NCI-H146 treated with DMSO at 0.1 percent for 48 hours (cell line): Measurements from ENCODE around the gene C9orf50.
"Not testable (repeated sequence)": the region's sequence is repeated elsewhere in the genome, so short reads cannot be mapped to it uniquely, and the experiment has no call there.

Experiments used
- DNase-seq: peaks from one replicate; lab custom pipeline; 2025; ENCODE audit not compliant: unreplicated experiment; lab: John Stamatoyannopoulos, UW

The C9orf50 gene

GRCh38 chr9:129620669-129621295 is at the start of gene C9orf50:
C9orf50 (minus strand) TSS chr9:129621101; CDS start chr9:129620574, 527 bp downstream.
- DNase-seq = no peak

- no peak for DNase-seq
These were observed 49.0 kb upstream of the C9orf50 start for GRCh38 chr9:129669946-129670345.

- no peak for DNase-seq
These were observed 48.3 kb upstream of the C9orf50 start for GRCh38 chr9:129669141-129669718.

- no peak for DNase-seq
These were observed 46.9 kb upstream of the C9orf50 start for GRCh38 chr9:129667850-129668249.

- no peak for DNase-seq
These were observed 46.5 kb upstream of the C9orf50 start for GRCh38 chr9:129667378-129667777.

GRCh38 chr9:129666575-129666974 is 45.7 kb upstream of the C9orf50 start:
- DNase-seq = no peak

GRCh38 chr9:129665814-129666520 is 45.1 kb upstream of the C9orf50 start:
- no peak for DNase-seq

GRCh38 chr9:129665389-129665775 is 44.5 kb upstream of the C9orf50 start, which contains the start of gene PRRX2:
PRRX2 (plus strand) TSS chr9:129665647; CDS start chr9:129665868, 221 bp downstream.
- no peak for DNase-seq

GRCh38 chr9:129664746-129665388 is 44.0 kb upstream of the C9orf50 start:
- no peak for DNase-seq

GRCh38 chr9:129662239-129662638 is 41.3 kb upstream of the C9orf50 start:
- DNase-seq = not testable (repeated sequence)

- no peak for DNase-seq
These were observed 40.1 kb upstream of the C9orf50 start for GRCh38 chr9:129661029-129661428.

GRCh38 chr9:129656795-129657390 is 36.0 kb upstream of the C9orf50 start:
- no peak for DNase-seq

GRCh38 chr9:129655696-129656095 is 34.8 kb upstream of the C9orf50 start:
- DNase-seq = no peak

GRCh38 chr9:129655154-129655553 is 34.3 kb upstream of the C9orf50 start:
- DNase-seq = no peak

- DNase-seq = no peak
These were observed 33.7 kb upstream of the C9orf50 start for GRCh38 chr9:129654554-129655040.

- DNase-seq = no peak
These were observed 33.1 kb upstream of the C9orf50 start for GRCh38 chr9:129653823-129654553.

- DNase-seq = no peak
These were observed 29.9 kb upstream of the C9orf50 start for GRCh38 chr9:129650680-129651235.

GRCh38 chr9:129649726-129650679 is 29.1 kb upstream of the C9orf50 start:
- no peak for DNase-seq

- no peak for DNase-seq
These were observed 27.8 kb upstream of the C9orf50 start for GRCh38 chr9:129648764-129649115.
